Neural progenitor cell (in vitro differentiated cells): ENCODE results near the gene RER1.

Experiments used
- CTCF ChIP-seq: fragments of 200-600 bp; sonication (generic); IDR thresholded peaks from 2 replicates; pipeline ENCODE4 v1.5.1; 2017; ENCODE audit warnings: antibody characterized with exemption, mild to moderate bottlenecking
- EZH2phosphoT487 ChIP-seq: fragments of 200-600 bp; sonication (generic); IDR thresholded peaks from 2 replicates; pipeline ENCODE4 v1.6.1; 2017; ENCODE audit warnings: antibody characterized with exemption

- TF ChIP-seq CTCF (no peak), EZH2phosphoT487 (no peak)
Observed at GRCh38 chr1:2375246-2375922, 16.3 kb upstream of the RER1 start.
